Loucy (cell line): ENCODE measurements around the gene TNFSF12.

Experiments used
- EZH2phosphoT487 ChIP-seq: fragments of 200-600 bp; IDR thresholded peaks from 2 replicates; pipeline ENCODE4 v1.6.1; 2018; ENCODE audit warnings: antibody characterized with exemption, mild to moderate bottlenecking, moderate library complexity, borderline replicate concordance
- TF ChIP-seq, protein P1 (sequence below): fragments of 200-600 bp; sonication (generic); conservative IDR thresholded peaks from 2 replicates; pipeline ENCODE4 v1.5.1; 2014; ENCODE audit warnings: mild to moderate bottlenecking, antibody characterized with exemption, low read length

DNA sequence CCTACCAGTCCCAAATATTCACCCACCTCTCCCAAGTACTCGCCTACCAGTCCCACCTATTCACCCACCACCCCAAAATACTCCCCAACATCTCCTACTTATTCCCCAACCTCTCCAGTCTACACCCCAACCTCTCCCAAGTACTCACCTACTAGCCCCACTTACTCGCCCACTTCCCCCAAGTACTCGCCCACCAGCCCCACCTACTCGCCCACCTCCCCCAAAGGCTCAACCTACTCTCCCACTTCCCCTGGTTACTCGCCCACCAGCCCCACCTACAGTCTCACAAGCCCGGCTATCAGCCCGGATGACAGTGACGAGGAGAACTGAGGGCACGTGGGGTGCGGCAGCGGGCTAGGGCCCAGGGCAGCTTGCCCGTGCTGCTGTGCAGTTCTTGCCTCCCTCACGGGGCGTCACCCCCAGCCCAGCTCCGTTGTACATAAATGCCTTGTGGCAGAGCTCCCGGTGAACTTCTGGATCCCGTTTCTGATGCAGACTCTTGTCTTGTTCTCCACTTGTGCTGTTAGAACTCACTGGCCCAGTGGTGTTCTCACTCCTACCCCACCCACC lies 34.9 kb upstream of the TNFSF12 start:
- TF ChIP-seq, protein P1, sequence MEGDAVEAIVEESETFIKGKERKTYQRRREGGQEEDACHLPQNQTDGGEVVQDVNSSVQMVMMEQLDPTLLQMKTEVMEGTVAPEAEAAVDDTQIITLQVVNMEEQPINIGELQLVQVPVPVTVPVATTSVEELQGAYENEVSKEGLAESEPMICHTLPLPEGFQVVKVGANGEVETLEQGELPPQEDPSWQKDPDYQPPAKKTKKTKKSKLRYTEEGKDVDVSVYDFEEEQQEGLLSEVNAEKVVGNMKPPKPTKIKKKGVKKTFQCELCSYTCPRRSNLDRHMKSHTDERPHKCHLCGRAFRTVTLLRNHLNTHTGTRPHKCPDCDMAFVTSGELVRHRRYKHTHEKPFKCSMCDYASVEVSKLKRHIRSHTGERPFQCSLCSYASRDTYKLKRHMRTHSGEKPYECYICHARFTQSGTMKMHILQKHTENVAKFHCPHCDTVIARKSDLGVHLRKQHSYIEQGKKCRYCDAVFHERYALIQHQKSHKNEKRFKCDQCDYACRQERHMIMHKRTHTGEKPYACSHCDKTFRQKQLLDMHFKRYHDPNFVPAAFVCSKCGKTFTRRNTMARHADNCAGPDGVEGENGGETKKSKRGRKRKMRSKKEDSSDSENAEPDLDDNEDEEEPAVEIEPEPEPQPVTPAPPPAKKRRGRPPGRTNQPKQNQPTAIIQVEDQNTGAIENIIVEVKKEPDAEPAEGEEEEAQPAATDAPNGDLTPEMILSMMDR, result no peak
- TF ChIP-seq EZH2phosphoT487, result no peak
